HFF-Myc (cell line): ENCODE results near the gene IL1RAPL2.

Source experiments
- DNase-seq: peaks from one replicate; pipeline ENCODE4 v3.0.0-alpha.2; 2011; ENCODE audit warnings: low read depth; ENCODE audit errors: extremely low read depth
- H3K4me3 ChIP-seq: replicated peaks from 2 replicates; pipeline ENCODE4 v1.5.1; 2011; ENCODE audit warnings: low read depth, mild to moderate bottlenecking, control low read depth, low read length
- CTCF ChIP-seq: IDR thresholded peaks from 2 replicates; pipeline ENCODE4 v1.5.1; 2012; ENCODE audit warnings: mild to moderate bottlenecking, low read depth, low read length, control low read depth; ENCODE audit errors: missing control alignments

The IL1RAPL2 gene

GRCh38 chrX:105483011-105483410 lies 917.0 kb downstream of the IL1RAPL2 start:
- TF ChIP-seq CTCF = no peak
- no peak overlapping the region for H3K4me3 ChIP-seq
- no peak for DNase-seq

GRCh38 chrX:105488716-105489115 lies 922.7 kb downstream of the IL1RAPL2 start:
- DNase-seq = no peak
- TF ChIP-seq CTCF = no peak
- no peak overlapping the region for H3K4me3 ChIP-seq

GRCh38 chrX:105495376-105495775 lies 929.4 kb downstream of the IL1RAPL2 start:
- TF ChIP-seq CTCF = no peak
- DNase-seq = no peak
- no peak overlapping the region for H3K4me3 ChIP-seq

- no peak for TF ChIP-seq CTCF
- no peak for DNase-seq
- no peak overlapping the region for H3K4me3 ChIP-seq
Observed at GRCh38 chrX:105502336-105502735, 936.3 kb downstream of the IL1RAPL2 start.

GRCh38 chrX:105515561-105515960 lies 949.6 kb downstream of the IL1RAPL2 start:
- TF ChIP-seq CTCF = no peak
- H3K4me3 ChIP-seq = no peak overlapping the region
- DNase-seq = no peak

- DNase-seq = no peak
- no peak for TF ChIP-seq CTCF
- no peak overlapping the region for H3K4me3 ChIP-seq
Observed at GRCh38 chrX:105526431-105526830, 960.4 kb downstream of the IL1RAPL2 start.

GRCh38 chrX:105527759-105528158 lies 961.8 kb downstream of the IL1RAPL2 start:
- no peak for TF ChIP-seq CTCF
- no peak overlapping the region for H3K4me3 ChIP-seq
- DNase-seq = no peak
